DMS153 treated with DMSO at 0.1 percent for 48 hours (cell line): Measurements from ENCODE around the gene ARAP2.

Experiments used
- DNase-seq: peaks from one replicate; lab custom pipeline; 2025; ENCODE audit not compliant: unreplicated experiment; lab: John Stamatoyannopoulos, UW

Gene ARAP2

GRCh38 chr4:36053930-36054329 is 190.4 kb downstream of the ARAP2 start:
- no peak for DNase-seq

GRCh38 chr4:36051634-36052033 is 192.7 kb downstream of the ARAP2 start:
- no peak for DNase-seq

- DNase-seq = no peak
These were observed 198.3 kb downstream of the ARAP2 start for GRCh38 chr4:36046026-36046425.

GRCh38 chr4:36043901-36044300 is 200.4 kb downstream of the ARAP2 start:
- DNase-seq = no peak

DNA sequence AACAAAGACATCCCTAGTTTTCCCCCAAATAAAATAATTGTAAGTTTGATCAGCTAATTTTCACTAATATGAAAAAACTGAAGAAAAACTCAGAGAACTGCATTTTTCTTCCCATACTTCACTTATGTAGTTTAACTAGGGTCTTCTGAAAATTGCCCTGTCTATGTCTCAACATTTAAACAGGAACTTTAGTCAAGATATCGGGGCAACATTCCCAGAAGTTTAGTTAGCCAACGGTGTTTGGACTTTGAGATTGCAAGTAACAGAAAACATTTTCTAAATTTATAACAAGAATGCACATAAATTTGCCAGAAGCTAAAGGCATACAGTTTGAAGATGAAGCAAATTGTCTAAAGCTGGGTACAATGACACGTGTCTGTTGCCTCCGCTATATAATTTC is 201.1 kb downstream of the ARAP2 start:
- DNase-seq = no peak

GRCh38 chr4:36042122-36042970 is 202.0 kb downstream of the ARAP2 start:
- DNase-seq = no peak

GRCh38 chr4:36041340-36041739 is 203.0 kb downstream of the ARAP2 start:
- no peak for DNase-seq

DNA sequence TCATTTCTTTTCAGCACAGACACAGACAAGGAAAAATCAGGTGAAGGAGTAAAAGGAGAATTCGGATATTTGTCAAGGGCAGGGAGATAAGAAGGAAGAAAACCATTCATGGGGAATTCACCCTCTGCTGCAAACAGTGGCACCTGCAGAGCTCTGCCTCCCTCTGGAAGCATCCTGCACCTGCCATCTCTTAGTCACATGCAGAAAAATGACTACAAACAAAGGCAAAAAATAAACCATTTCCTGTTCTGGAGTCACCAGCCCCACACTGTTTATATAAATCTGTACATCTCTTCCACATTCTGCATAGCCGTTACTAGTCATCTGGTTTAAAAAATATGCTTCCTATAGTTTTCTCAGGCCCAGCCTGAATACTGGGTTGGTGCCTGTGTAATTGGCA is 205.3 kb downstream of the ARAP2 start:
- DNase-seq = no peak

GRCh38 chr4:36038491-36038890 is 205.8 kb downstream of the ARAP2 start:
- no peak for DNase-seq

DNA sequence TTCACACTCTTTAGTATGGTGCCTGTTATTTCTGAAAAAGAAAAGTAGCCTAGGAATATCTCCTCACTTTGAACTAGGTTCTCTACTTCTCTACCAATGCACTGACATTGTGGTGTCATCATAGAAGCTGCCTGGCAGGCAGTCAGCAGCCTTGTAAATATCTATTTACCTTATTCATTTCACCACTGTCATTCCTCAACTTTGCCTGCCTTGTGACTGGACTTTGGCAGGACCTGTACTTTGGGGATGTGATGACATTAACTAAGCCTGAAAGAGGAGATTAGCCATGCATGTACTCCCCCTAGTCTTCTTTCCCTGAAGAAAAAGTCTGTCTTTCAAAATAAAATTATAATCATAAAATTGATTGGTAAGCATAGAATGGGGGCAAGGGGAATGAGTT is 207.2 kb downstream of the ARAP2 start:
- no peak for DNase-seq

DNA sequence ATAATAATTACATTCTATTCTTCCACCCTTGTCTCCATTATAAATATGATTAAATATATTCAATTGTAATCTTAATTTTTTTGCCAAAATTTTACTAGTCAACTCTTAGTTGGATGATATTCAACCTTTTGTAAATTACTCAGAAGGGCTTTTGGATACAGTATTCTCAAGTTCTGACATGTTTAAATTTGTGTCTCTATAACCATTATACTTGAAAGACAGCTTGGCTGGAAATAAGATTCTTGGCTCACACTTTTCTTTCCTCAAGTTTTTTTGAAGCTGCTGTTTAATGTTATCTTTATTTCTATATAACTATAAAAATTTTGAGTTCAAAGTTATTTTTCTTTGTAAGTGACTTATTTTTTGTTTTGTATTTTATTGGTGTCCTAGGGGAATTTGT is 214.4 kb downstream of the ARAP2 start:
- no peak for DNase-seq

- DNase-seq = no peak
These were observed 217.1 kb downstream of the ARAP2 start for GRCh38 chr4:36027203-36027602.

- DNase-seq = no peak
These were observed 217.9 kb downstream of the ARAP2 start for GRCh38 chr4:36026348-36026880.

DNA sequence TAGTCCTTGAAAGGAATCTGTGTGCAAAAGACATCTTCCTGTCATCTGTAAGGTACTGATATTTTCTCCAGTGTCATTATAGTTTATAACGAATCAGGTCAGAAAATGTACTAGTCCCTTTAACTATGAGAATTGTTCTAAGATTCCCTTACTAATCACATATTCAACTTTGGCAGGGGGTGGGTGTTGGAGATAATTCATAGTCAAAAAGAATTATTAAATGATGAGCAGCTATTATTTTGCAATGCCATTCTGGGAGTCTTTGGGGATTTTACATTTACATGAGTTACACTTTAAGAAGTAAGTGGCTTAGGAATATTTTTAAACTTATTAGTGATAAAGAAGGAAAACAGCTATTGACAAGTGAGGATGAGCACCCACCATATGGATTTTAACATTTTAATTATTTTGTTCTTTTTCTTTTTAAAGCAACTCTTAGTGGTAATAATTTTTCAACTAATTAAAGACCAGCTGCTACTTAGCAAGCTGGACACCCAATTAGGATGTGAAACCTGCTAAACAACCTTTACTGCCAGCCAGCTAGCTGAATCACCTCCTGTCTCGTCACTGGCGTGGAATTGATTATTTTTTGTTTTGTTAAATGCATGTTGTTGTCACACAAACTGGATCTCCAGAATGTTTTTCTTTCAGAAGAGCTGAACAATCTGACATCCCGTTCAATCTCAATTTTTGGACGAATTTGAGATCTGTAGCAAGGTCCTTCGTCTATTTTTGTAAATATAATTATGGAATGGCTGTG is 219.2 kb downstream of the ARAP2 start:
- DNase-seq = no peak

GRCh38 chr4:36020351-36020750 is 224.0 kb downstream of the ARAP2 start:
- DNase-seq = no peak
